ENCODE data around the gene CARD11.

Gene CARD11

DNA sequence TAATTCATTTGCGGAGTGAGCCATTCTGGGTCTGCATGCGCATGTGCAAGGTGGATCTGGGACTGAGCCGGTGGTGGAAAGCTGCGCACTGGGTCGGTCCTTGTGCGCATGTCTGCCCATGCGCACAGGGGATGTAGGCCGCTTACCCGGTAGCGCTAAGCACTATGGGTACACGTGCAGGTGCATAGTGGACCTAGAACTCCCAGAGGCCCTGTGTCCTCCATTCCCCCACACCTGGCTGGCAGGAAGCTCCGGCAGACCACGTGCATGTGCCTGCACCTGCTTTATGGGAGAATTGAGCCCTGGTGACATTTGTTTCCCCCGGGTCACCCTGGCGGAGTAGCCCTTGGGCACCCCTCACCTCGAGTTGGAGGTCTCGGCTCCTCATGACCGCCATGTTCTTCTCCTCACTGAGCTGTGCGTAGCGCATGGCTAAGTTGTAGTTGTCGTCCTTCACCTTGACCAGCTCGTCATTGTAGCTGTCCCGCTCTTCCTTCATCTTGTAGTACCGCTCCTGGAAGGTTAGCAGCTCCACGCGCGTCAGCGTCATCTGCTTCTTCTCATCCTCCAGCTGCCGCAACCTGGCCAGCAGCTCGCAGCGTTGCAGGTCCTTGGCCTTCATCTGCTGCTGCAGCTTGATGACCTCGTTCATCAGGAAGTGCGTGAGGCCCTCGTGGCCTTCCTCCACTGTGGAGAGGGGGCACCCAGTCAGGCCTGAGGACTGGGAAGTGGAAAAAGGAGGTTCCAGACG lies 99.6 kb downstream of the CARD11 start:
- no peak for DNase-seq

DNA sequence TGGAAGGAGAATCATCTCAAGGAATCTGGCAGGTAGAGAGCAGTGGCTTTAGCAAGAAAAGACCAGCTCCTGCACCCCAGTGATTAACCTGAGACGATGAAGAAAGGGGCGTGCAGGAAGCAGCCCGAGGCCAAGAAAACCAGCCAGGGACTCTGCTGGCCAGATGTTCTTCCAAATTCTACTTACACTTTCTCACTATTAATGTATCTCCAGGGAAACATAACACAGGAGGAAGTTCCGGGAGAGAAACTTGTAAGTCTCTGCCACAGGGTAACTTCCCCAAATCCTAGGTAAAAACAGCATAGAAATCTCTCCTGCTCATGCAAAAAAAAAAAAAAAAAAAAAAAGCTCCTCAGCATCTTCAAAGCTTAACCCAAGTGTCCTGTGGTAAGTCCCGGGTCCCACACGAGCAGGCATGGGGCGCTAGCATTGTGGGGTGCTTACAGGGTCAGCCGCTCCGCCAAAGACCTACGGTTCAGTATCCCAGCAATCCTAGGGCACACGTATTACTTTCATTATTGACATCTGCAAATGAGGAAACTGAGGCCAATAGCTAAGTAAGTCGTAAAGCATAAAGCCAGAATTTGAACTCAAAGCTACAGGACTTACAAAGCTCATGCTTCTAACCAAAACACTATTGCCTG lies 102.3 kb downstream of the CARD11 start:
- DNase-seq: no peak

DNA sequence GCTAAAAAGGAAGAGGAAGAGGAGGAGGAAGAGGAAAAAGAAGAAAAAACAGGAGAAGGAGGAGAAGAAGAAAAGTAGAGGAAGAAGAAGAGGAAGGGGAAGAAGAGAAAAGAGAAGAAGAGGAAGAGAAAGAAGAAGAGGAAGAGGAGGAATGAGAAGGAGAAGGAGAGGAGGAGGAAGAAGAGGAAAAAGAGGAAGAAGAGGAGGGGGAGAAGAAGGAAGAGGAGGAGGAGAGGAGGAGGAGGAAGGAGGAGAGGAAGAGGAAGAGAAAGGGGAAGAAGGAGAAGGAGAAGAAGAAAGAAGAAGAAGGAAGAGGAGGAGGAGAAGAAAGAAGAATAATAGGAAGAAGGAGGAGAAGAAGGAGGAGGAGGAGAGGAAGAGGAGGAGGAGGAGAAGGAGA lies 103.2 kb downstream of the CARD11 start:
- DNase-seq: no peak

GRCh38 chr7:2939193-2939885 lies 104.3 kb downstream of the CARD11 start:
- DNase-seq: no peak

GRCh38 chr7:2938514-2939192 lies 105.0 kb downstream of the CARD11 start:
- DNase-seq: no peak

- DNase-seq: no peak
Measured at GRCh38 chr7:2937701-2938513, 105.8 kb downstream of the CARD11 start.

- DNase-seq: no peak
Measured at GRCh38 chr7:2936891-2937580, 106.6 kb downstream of the CARD11 start.

DNA sequence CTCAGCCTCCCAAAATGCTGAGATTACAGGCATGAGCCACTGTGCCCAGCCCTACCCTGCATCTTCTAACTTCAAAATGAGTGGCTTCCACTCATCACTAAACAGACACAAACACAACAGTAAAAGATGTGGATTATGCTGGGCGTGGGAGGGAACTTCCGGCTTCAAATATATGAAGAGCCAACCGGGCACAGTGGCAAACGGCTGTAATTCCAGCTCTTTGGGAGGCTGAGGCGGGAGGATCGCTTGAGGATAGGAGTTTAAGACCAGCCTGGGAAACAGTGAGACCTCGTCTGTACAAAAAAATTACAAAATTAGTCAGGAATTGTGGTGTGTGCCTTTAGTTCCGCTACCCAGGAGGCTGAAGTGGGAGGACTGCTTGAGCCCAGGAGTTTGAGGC lies 107.4 kb downstream of the CARD11 start:
- no peak for DNase-seq

DNA sequence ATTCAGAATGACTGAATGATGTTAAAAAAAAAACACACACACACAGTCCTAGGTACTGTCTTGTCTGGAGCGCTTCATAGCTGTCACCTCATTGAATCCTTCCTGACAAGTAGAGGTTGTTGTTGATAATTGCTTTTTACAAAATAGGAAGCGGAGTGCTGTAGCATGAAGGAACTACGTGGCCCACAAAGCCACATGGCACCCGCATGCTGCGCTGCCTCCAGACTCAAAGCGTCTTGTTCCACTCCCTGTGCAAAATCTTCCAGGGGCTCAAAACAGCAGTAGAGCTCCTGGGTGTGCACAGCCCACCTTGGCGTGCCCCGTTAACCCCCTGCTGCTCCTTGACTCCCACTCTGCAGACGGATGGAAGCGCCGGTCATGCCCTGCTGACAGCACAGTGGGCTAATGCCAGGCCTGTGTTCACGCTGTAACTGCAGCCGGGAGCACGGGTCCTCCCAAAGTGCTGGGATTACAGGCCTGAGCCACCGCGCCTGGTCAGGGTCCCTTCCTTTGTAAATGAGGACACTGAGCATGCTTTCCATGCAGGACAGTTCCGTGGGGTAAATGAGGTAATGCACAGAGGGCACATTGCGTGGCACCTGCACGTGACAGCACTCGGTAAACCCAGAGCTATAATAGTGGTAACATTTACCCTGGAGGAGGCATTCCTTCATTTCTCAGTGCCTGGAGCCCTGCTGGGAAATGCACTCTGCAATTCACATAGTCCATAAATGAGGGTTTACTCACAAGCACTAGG lies 108.5 kb downstream of the CARD11 start:
- peak in 1 of 58 donors; percentile 26 for DNase-seq

GRCh38 chr7:2934211-2934731 lies 109.4 kb downstream of the CARD11 start:
- no peak for DNase-seq

GRCh38 chr7:2932402-2933251 lies 111.0 kb downstream of the CARD11 start:
- no peak for DNase-seq

GRCh38 chr7:2931034-2931415 lies 112.6 kb downstream of the CARD11 start:
- no peak for DNase-seq

- no peak for DNase-seq
Measured at GRCh38 chr7:2930310-2931033, 113.2 kb downstream of the CARD11 start.

DNA sequence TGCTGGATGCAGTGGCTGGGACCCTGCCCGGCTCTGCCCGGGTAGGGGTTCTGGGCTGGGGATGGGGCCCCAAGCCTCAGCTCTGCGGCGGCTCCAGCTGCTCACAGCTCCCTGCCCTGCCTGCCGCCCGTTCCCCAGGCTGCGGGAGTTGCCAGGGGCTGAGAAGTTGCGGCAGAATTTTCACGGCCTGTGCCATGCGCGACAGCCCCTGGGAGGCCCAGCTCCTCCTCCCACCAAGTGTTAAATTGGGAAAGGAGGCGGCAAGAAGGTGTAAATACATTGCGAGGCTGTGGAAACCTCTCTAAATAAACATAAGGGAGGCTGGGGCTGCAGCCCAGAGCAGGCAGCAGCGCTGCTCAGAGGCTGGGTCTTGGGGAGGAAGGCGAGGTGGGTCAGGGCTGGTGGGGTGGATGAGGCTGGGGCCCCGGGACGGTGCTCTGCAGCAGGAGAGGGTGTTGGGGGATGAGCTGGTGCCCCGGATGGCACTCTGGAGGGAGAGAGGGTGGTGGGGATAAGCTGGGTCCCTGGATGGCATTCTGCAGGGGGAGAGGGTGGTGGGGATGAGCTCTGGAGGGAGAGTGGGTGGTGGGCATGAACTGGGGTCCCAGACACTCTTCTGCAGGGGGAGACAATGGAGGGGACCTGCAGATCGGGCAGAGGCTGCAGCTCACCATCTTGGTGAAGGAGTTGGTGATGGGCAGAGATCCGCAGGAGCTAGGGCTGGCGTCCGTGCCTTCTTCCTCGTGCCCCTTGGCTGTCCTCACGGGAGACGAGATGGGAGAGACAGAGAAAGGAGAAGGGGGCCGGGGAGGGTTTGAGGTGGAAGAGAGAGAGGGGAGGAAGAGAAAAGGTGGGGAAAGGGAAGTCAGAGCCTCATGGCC lies 114.1 kb downstream of the CARD11 start:
- no peak for DNase-seq

- peak in 2 of 58 donors; percentile 16 to 31 for DNase-seq
Measured at GRCh38 chr7:2928613-2929311, 114.9 kb downstream of the CARD11 start.

DNA sequence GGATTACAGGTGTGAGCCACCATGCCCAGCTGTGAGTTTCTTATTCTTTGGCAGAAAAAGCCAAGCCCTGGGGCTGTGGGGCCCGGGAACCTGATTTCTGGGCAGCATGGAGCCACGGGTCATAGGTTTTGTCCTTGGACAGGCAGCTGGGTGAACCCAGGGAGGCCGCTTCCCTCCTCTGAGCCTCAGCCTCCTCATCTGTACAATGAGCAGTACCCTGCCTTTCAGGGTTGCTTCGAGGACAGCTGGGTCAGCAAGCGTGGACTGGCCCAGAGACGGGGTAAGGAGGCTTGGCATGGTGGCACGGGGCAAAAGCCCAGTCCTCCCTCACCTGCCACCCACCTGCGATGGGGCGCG lies 115.4 kb downstream of the CARD11 start:
- DNase-seq: no peak
